Caco-2 (cell line): ENCODE data around the gene KLHL17. TPM values are rescaled to one million over a fixed set of nuclear protein-coding genes. Genes with fewer than 3 reads are reported as not detected.

ENCODE experiments used
- BruUV-seq: library from RNA; stranded (reverse); fragments of 400-500 nt; replicated peaks from 2 replicates; lab custom pipeline; 2021; lab: Mats Ljungman, UMichigan
- CTCF ChIA-PET: fragments of 300-600 bp; sonication (Branson Sonifier 250); formaldehyde crosslinking; loops from one replicate; lab custom pipeline; 2022; ENCODE audit warnings: antibody characterized with exemption; lab: Charles Lee
- POLR2A ChIA-PET: fragments of 300-600 bp; sonication (Branson Sonifier 250); formaldehyde crosslinking; loops from one replicate; lab custom pipeline; 2022; ENCODE audit warnings: antibody characterized with exemption; lab: Charles Lee
- DNase-seq, 2 experiments: peaks; one replicate each; pipeline versions ENCODE4 v3.0.0 to v3.0.0-alpha.2; 2020 to 2022
- H3K27me3 ChIP-seq: replicated peaks from 2 replicates; pipeline ENCODE4 v1.6.0; 2011; ENCODE audit warnings: low read length; ENCODE audit not compliant: control insufficient read depth, insufficient read depth
- H3K36me3 ChIP-seq: 2 replicates; pipeline ENCODE4 v1.5.1; 2011; ENCODE audit warnings: low read length; ENCODE audit not compliant: control insufficient read depth, insufficient read depth
- H3K4me1 ChIP-seq: fragments of 250-450 bp; sonication (Bioruptor Pico); 2 replicates; pipeline ENCODE4 v1.5.1; 2020; ENCODE audit warnings: mild to moderate bottlenecking
- H3K4me3 ChIP-seq: 2 replicates; pipeline ENCODE4 v1.5.1; 2011; ENCODE audit warnings: low read depth, mild to moderate bottlenecking, control low read depth, low read length
- H3K9me3 ChIP-seq: fragments of 250-450 bp; sonication (Bioruptor Pico); 2 replicates; pipeline ENCODE4 v1.5.1; 2020; ENCODE audit warnings: mild to moderate bottlenecking, moderate library complexity
- H3K27ac Mint-ChIP-seq: one replicate; pipeline ENCODE4 v1.8.0; 2022; ENCODE audit warnings: mixed read lengths; ENCODE audit not compliant: unreplicated experiment
- H3K27me3 Mint-ChIP-seq: one replicate; pipeline ENCODE4 v1.8.0; 2022; ENCODE audit warnings: mixed read lengths; ENCODE audit not compliant: insufficient read depth, unreplicated experiment
- H3K36me3 Mint-ChIP-seq: one replicate; pipeline ENCODE4 v1.8.0; 2022; ENCODE audit warnings: mild to moderate bottlenecking, mixed read lengths; ENCODE audit not compliant: insufficient read depth, unreplicated experiment
- H3K4me1 Mint-ChIP-seq: one replicate; pipeline ENCODE4 v1.8.0; 2022; ENCODE audit warnings: low read depth, mixed read lengths; ENCODE audit not compliant: unreplicated experiment
- H3K4me3 Mint-ChIP-seq: one replicate; pipeline ENCODE4 v1.8.0; 2022; ENCODE audit warnings: mild to moderate bottlenecking, moderate library complexity, mixed read lengths; ENCODE audit not compliant: unreplicated experiment
- H3K9me3 Mint-ChIP-seq: one replicate; pipeline ENCODE4 v1.8.0; 2022; ENCODE audit warnings: mixed read lengths; ENCODE audit not compliant: unreplicated experiment
- intact Hi-C: fragments of 100-400 bp; cut with micrococcal nuclease; formaldehyde crosslinking; loops from one replicate; pipeline ENCODE4 v1.10.0; 2022; ENCODE audit not compliant: unreplicated experiment
- total RNA-seq: library from RNA; stranded (reverse); gene quantifications from 2 replicates; pipeline ENCODE4 v1.2.3, GENCODE V29; 2022
- TF ChIP-seq, protein P1 (sequence below), 2 experiments: fragments of 200-600 bp in 1 of 2; IDR thresholded peaks; 1 replicate in 1 of 2; 2 replicates in 1 of 2; pipeline versions ENCODE4 v1.5.1 to v1.8.0; 2011 to 2022; ENCODE audit warnings: antibody characterized with exemption in 1 of 2, control low read depth in 1 of 2, inconsistent platforms in 1 of 2, low read depth in 1 of 2, low read length in 1 of 2, mild to moderate bottlenecking in 1 of 2, moderate library complexity in 1 of 2; ENCODE audit not compliant: insufficient read depth in 1 of 2, severe bottlenecking in 1 of 2, unreplicated experiment in 1 of 2

Gene KLHL17
- total RNA-seq, 1 experiment from 2014 or later: 33.1 TPM

DNA sequence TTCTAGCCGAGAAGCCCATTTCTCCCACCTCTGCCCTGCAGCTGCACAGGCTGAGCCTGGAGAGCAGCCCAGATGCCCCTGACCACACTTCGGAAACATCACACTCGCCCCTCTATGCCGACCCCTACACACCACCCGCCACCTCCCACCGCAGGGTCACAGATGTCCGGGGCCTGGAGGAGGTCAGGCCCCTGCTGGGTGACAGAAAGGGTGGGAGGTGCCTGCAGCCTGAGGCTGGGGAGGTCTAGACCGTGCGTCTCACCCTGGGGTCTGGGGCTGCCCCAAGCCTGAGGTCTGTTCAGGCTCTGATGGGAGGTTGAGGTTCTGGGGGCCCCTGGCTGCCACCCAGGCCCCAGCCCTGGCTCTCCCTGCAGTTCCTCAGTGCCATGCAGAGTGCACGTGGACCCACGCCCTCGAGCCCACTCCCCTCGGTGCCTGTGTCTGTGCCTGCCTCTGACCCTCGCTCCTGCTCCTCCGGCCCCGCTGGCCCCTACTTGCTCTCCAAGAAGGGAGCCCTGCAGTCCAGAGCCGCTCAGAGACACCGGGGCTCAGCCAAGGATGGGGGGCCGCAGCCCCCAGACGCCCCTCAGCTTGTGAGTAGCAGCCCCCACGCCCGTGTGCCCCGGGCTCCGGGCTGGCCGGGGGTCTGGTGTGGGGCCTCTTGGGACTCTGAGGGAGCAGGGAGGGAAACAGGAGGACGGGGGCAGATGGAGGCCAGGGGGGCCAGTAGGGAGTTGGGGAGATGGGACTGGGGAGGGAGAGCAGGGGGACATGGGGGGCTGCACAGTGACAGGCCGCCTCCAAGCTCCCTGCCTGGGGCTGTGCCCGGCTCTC is 13.3 kb downstream of the KLHL17 start:
- Histone ChIP-seq H3K27me3 (no peaks in the 10 kb centered on the region), H3K36me3 (no peaks in the 10 kb centered on the region), H3K4me1 (peaks cover 5% of the 10 kb centered on the region; the same call in 1 of the 2 replicates), H3K4me3 (no peak overlapping the region), H3K9me3 (no peaks in the 10 kb centered on the region)
- Mint-ChIP-seq H3K9me3 (no peaks in the 10 kb centered on the region), H3K4me1 (peaks cover 11% of the 10 kb centered on the region), H3K27me3 (no peaks in the 10 kb centered on the region), H3K4me3 (no peak overlapping the region), H3K27ac (no peak overlapping the region), H3K36me3 (peaks cover 9% of the 10 kb centered on the region)
- no TSS peak for BruUV-seq
- no peak for DNase-seq
- intact Hi-C loops: no loop called here
- TF ChIP-seq, protein P1, sequence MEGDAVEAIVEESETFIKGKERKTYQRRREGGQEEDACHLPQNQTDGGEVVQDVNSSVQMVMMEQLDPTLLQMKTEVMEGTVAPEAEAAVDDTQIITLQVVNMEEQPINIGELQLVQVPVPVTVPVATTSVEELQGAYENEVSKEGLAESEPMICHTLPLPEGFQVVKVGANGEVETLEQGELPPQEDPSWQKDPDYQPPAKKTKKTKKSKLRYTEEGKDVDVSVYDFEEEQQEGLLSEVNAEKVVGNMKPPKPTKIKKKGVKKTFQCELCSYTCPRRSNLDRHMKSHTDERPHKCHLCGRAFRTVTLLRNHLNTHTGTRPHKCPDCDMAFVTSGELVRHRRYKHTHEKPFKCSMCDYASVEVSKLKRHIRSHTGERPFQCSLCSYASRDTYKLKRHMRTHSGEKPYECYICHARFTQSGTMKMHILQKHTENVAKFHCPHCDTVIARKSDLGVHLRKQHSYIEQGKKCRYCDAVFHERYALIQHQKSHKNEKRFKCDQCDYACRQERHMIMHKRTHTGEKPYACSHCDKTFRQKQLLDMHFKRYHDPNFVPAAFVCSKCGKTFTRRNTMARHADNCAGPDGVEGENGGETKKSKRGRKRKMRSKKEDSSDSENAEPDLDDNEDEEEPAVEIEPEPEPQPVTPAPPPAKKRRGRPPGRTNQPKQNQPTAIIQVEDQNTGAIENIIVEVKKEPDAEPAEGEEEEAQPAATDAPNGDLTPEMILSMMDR (IDR thresholded peaks at IDR 0.05; ENCODE audit: insufficient read depth in 1 of 2, low read depth in 1 of 2, low read length in 1 of 2, severe bottlenecking in 1 of 2, unreplicated experiment in 1 of 2): no peak
- POLR2A ChIA-PET: no interaction called here
- CTCF ChIA-PET: no interaction called here

DNA sequence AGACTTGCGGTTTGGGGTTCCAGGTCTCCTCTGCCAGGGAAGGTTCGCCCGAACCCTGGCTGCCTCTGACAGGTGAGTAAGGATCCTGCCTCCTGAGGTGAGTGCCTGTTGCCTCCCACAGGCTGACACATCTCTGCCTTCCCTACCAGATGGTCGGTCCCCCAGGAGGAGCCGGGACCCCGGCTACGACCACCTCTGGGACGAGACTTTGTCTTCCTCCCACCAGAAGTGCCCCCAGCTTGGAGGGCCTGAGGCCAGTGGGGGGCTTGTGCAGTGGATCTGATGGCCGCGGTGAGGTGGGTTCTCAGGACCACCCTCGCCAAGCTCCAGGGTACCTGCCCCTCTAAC is 13.9 kb downstream of the KLHL17 start:
- Mint-ChIP-seq H3K9me3 (no peaks in the 10 kb centered on the region), H3K27me3 (no peaks in the 10 kb centered on the region), H3K4me3 (no peak overlapping the region), H3K36me3 (peaks cover 9% of the 10 kb centered on the region), H3K27ac (no peak overlapping the region), H3K4me1 (peaks cover 11% of the 10 kb centered on the region)
- CTCF ChIA-PET: no interaction called here
- H3K9me3 ChIP-seq: no peaks in the 10 kb centered on the region
- TF ChIP-seq, protein P1 (IDR thresholded peaks at IDR 0.05; ENCODE audit: insufficient read depth in 1 of 2, low read depth in 1 of 2, low read length in 1 of 2, severe bottlenecking in 1 of 2, unreplicated experiment in 1 of 2): no peak
- no peak for DNase-seq
- H3K27me3 ChIP-seq: no peaks in the 10 kb centered on the region
- H3K4me3 ChIP-seq: no peak overlapping the region
- POLR2A ChIA-PET: no interaction called here
- peaks cover 5% of the 10 kb centered on the region; the same call in 1 of the 2 replicates for H3K4me1 ChIP-seq
- no peaks in the 10 kb centered on the region for H3K36me3 ChIP-seq
- intact Hi-C loops: no loop called here
- BruUV-seq: no TSS peak

DNA sequence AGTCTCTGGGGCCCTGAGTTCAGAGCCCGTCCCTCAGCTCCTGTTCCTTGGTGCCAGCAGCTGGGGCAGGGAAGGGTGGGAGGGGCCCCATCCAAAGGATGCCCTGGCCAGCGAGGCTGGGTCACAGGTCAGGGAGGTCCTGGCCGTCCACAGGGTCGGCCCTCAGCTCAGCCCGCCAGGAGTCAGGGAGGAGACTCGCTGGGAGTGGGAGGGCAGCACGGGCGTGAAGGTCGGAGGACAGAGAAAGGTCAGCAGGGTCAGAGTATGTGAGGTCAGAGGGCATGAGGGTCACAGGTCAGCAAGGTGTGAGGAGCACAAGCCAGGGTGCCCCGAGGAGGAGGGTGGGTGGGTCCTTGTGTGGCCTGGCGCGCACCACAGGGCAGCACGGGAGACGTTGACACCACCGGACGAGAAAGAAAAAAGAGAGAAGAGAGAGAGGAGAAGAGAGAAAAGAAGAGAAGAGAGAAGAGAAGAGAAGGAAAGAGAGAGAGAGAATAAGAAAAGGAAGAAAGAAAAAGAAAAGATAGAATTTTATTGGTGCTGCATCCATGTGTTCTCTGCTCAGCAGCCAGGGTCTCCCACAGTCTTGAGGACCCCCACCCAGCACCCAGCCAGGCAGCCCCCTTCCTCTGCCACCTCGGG is 14.4 kb downstream of the KLHL17 start:
- BruUV-seq: no TSS peak
- Histone ChIP-seq H3K27me3 (no peaks in the 10 kb centered on the region), H3K9me3 (no peaks in the 10 kb centered on the region), H3K36me3 (no peaks in the 10 kb centered on the region), H3K4me1 (peaks cover 5% of the 10 kb centered on the region; the same call in 1 of the 2 replicates), H3K4me3 (no peak overlapping the region)
- CTCF ChIA-PET: interaction anchor here (0.7 kb wide), 1 partner anchor 41 kb away, joined by 3 read pairs; no protein-coding TSS in a partner anchor
- Mint-ChIP-seq H3K27me3 (no peaks in the 10 kb centered on the region), H3K36me3 (peaks cover 9% of the 10 kb centered on the region), H3K4me1 (peaks cover 11% of the 10 kb centered on the region), H3K9me3 (no peaks in the 10 kb centered on the region), H3K4me3 (peak overlapping the region; percentile 48), H3K27ac (no peak overlapping the region)
- TF ChIP-seq, protein P1 (IDR thresholded peaks at IDR 0.05; ENCODE audit: insufficient read depth in 1 of 2, low read depth in 1 of 2, low read length in 1 of 2, severe bottlenecking in 1 of 2, unreplicated experiment in 1 of 2): no peak
- POLR2A ChIA-PET: no interaction called here
- DNase-seq: no peak
- intact Hi-C loops: no loop called here
